ENCODE results near the gene IFIT3. TPM values are rescaled to one million over a fixed set of nuclear protein-coding genes. Genes with fewer than 3 reads are reported as not detected.

The IFIT3 gene
- 10 to 100 TPM in 2 of 3 donors, 1 to 10 TPM in 1; 5.8 to 12.7 (median 11.2) TPM for total RNA-seq
- long read RNA-seq, donor 1, transcript IFIT3-201 (2 exons, 2,455 nt) = minor isoform, 9 of 20 reads
- long read RNA-seq, donor 1, transcript IFIT3-202 (2 exons, 2,496 nt) = major isoform, 11 of 20 reads
- long read RNA-seq, donor 1, partial matches to known transcripts = 0 of 20 reads
- long read RNA-seq, donor 1, other reads (novel, unspliced or antisense) = 0 of 20 reads
- long read RNA-seq, donor 2, transcript IFIT3-201 (2 exons, 2,455 nt) = major isoform, 7 of 10 reads
- long read RNA-seq, donor 2, partial matches to known transcripts = 0 of 10 reads
- long read RNA-seq, donor 2, other reads (novel, unspliced or antisense) = 0 of 10 reads

- intact Hi-C loops (cut with DNase I, micrococcal nuclease) = no loop called here
- no peak within 1 kb of the TSS for H3K4me3 ChIP-seq
- peak in 1 of 3 donors; percentile 54 for DNase-seq
- H3K36me3 ChIP-seq (ENCODE audit: low read depth) = no peaks in the 10 kb centered on the region
- ATAC-seq = peak; percentile 63
- no peak for TF ChIP-seq CTCF (IDR thresholded peaks at IDR 0.05)
- peaks cover 4% of the 10 kb centered on the region for H3K4me1 ChIP-seq (ENCODE audit: low read depth)
- H3K9me3 ChIP-seq = no peaks in the 10 kb centered on the region
Measured at GRCh38 chr10:89327803-89328441, at the start of gene IFIT3. TSS of gene IFIT3 (plus strand) at chr10:89327997. CDS start at chr10:89328074, 77 bp downstream.

GRCh38 chr10:89278034-89278535 is 49.7 kb upstream of the IFIT3 start:
- H3K4me3 ChIP-seq = no peak overlapping the region
- no peaks in the 10 kb centered on the region for H3K9me3 ChIP-seq
- H3K4me1 ChIP-seq (ENCODE audit: low read depth) = no peaks in the 10 kb centered on the region
- intact Hi-C loops (cut with DNase I, micrococcal nuclease) = no loop called here
- ATAC-seq (peak; percentile 77), DNase-seq (peak in 1 of 3 donors; percentile 40)
- no peaks in the 10 kb centered on the region for H3K36me3 ChIP-seq (ENCODE audit: low read depth)
- no peak for TF ChIP-seq CTCF (IDR thresholded peaks at IDR 0.05)

GRCh38 chr10:89278900-89279392 is 48.9 kb upstream of the IFIT3 start:
- Histone ChIP-seq H3K4me1 (ENCODE audit: low read depth) (no peaks in the 10 kb centered on the region), H3K4me3 (no peak overlapping the region), H3K9me3 (no peaks in the 10 kb centered on the region), H3K36me3 (ENCODE audit: low read depth) (no peaks in the 10 kb centered on the region)
- DNase-seq = no peak
- intact Hi-C loops (cut with DNase I, micrococcal nuclease) = no loop called here
- no peak for TF ChIP-seq CTCF (IDR thresholded peaks at IDR 0.05)
- ATAC-seq = no peak

- Histone ChIP-seq H3K9me3 (no peaks in the 10 kb centered on the region), H3K4me3 (no peak overlapping the region), H3K4me1 (ENCODE audit: low read depth) (no peaks in the 10 kb centered on the region), H3K36me3 (ENCODE audit: low read depth) (no peaks in the 10 kb centered on the region)
- TF ChIP-seq CTCF (IDR thresholded peaks at IDR 0.05) = no peak
- no peak for ATAC-seq
- intact Hi-C loops (cut with DNase I, micrococcal nuclease) = no loop called here
- DNase-seq = no peak
Measured at GRCh38 chr10:89279421-89279869, 48.4 kb upstream of the IFIT3 start.

GRCh38 chr10:89280508-89280907 is 47.3 kb upstream of the IFIT3 start:
- ATAC-seq (no peak), DNase-seq (no peak)
- Histone ChIP-seq H3K4me1 (ENCODE audit: low read depth) (no peaks in the 10 kb centered on the region), H3K9me3 (no peaks in the 10 kb centered on the region), H3K4me3 (no peak overlapping the region), H3K36me3 (ENCODE audit: low read depth) (no peaks in the 10 kb centered on the region)
- TF ChIP-seq CTCF (IDR thresholded peaks at IDR 0.05) = no peak
- intact Hi-C loops (cut with DNase I, micrococcal nuclease) = no loop called here

Data from mucosa of descending colon (tissue), 3 donors.